ENCODE measurements around the gene EVL. TPM values are rescaled to one million over a fixed set of nuclear protein-coding genes. Genes with fewer than 3 reads are reported as not detected.

EVL gene
- total and polyA plus RNA-seq, 2 donors from 2014 or later: 54.8 to 84.1 TPM

GRCh38 chr14:100188392-100189030 lies 123.3 kb downstream of the EVL start:
- intact Hi-C loops (cut with DNase I): no loop called here
- H3K36me3 ChIP-seq (ENCODE audit: control insufficient read depth in 2 of 3, insufficient read depth in 3 of 3, low read length in 3 of 3): no peaks in the 10 kb centered on the region
- H3K4me1 ChIP-seq (ENCODE audit: control insufficient read depth in 2 of 3, insufficient read depth in 2 of 3, low read depth in 1 of 3, low read length in 3 of 3): peaks cover 0 to 9% (median 5%) of the 10 kb centered on the region in 3 donors
- DNase-seq (no peak), FAIRE-seq (no peak)
- no peak for TF ChIP-seq CTCF (IDR thresholded peaks at IDR 0.05; ENCODE audit: borderline replicate concordance, extremely low read depth, insufficient read depth)
- no peaks in the 10 kb centered on the region for H3K27me3 ChIP-seq (ENCODE audit: control insufficient read depth, insufficient read depth, low read length)
- no peak overlapping the region for H3K9ac ChIP-seq (ENCODE audit: low read length in 3 of 3)
- no peak overlapping the region for H3K27ac ChIP-seq (ENCODE audit: low read depth in 2 of 2, low read length in 2 of 2)
- H3K4me3 ChIP-seq (ENCODE audit: low read length in 3 of 3): no peak overlapping the region
- H3K9me3 ChIP-seq (ENCODE audit: control insufficient read depth in 2 of 3, insufficient read depth in 1 of 3, low read length in 3 of 3): no peaks in the 10 kb centered on the region

- Histone ChIP-seq H3K27me3 (ENCODE audit: control insufficient read depth, insufficient read depth, low read length) (no peaks in the 10 kb centered on the region), H3K9ac (ENCODE audit: low read length in 3 of 3) (no peak overlapping the region), H3K4me3 (ENCODE audit: low read length in 3 of 3) (no peak overlapping the region), H3K36me3 (ENCODE audit: control insufficient read depth in 2 of 3, insufficient read depth in 3 of 3, low read length in 3 of 3) (no peaks in the 10 kb centered on the region), H3K27ac (ENCODE audit: low read depth in 2 of 2, low read length in 2 of 2) (no peak overlapping the region), H3K9me3 (ENCODE audit: control insufficient read depth in 2 of 3, insufficient read depth in 1 of 3, low read length in 3 of 3) (no peaks in the 10 kb centered on the region), H3K4me1 (ENCODE audit: control insufficient read depth in 2 of 3, insufficient read depth in 2 of 3, low read depth in 1 of 3, low read length in 3 of 3) (peaks cover 0 to 9% (median 5%) of the 10 kb centered on the region in 3 donors)
- TF ChIP-seq CTCF (IDR thresholded peaks at IDR 0.05; ENCODE audit: borderline replicate concordance, extremely low read depth, insufficient read depth): no peak
- DNase-seq (no peak), FAIRE-seq (no peak)
- intact Hi-C loops (cut with DNase I): no loop called here
Observed at GRCh38 chr14:100190126-100190525, 124.9 kb downstream of the EVL start.

GRCh38 chr14:100191584-100192249 lies 126.5 kb downstream of the EVL start:
- H3K27ac ChIP-seq (ENCODE audit: low read depth in 2 of 2, low read length in 2 of 2): no peak overlapping the region
- FAIRE-seq (no peak), DNase-seq (peak in 1 of 5 donors; percentile 83)
- no peaks in the 10 kb centered on the region for H3K36me3 ChIP-seq (ENCODE audit: control insufficient read depth in 2 of 3, insufficient read depth in 3 of 3, low read length in 3 of 3)
- no peaks in the 10 kb centered on the region for H3K9me3 ChIP-seq (ENCODE audit: control insufficient read depth in 2 of 3, insufficient read depth in 1 of 3, low read length in 3 of 3)
- H3K4me3 ChIP-seq (ENCODE audit: low read length in 3 of 3): no peak overlapping the region
- peak overlapping the region in 1 of 3 donors; percentile 63 for H3K9ac ChIP-seq (ENCODE audit: low read length in 3 of 3)
- no peaks in the 10 kb centered on the region for H3K27me3 ChIP-seq (ENCODE audit: control insufficient read depth, insufficient read depth, low read length)
- H3K4me1 ChIP-seq (ENCODE audit: control insufficient read depth in 2 of 3, insufficient read depth in 2 of 3, low read depth in 1 of 3, low read length in 3 of 3): peaks cover 0 to 9% (median 5%) of the 10 kb centered on the region in 3 donors
- TF ChIP-seq CTCF (IDR thresholded peaks at IDR 0.05; ENCODE audit: borderline replicate concordance, extremely low read depth, insufficient read depth): no peak
- intact Hi-C loops (cut with DNase I): no loop called here
